Naive thymus-derived CD4-positive, alpha-beta T cell (primary cell): Measurements from ENCODE around the gene C1QTNF2. TPM values are rescaled to one million over a fixed set of nuclear protein-coding genes. Genes with fewer than 3 reads are reported as not detected.

ENCODE experiments used
- ATAC-seq: fragments of 150-1000 bp; cut with Tn5 transposase; 2 replicates; pipeline ENCODE4 v1.10.0; 2021; ENCODE audit warnings: mild to moderate bottlenecking, moderate library complexity
- CTCF ChIA-PET: fragments of 350-600 bp; sonication (Branson Sonifier 250); formaldehyde crosslinking; loops from one replicate; lab custom pipeline; 2021; ENCODE audit warnings: antibody characterized with exemption; lab: Charles Lee
- POLR2A ChIA-PET: fragments of 350-600 bp; sonication (Branson Sonifier 250); formaldehyde crosslinking; loops from one replicate; lab custom pipeline; 2021; ENCODE audit warnings: antibody characterized with exemption, inconsistent platforms; lab: Charles Lee
- DNase-seq, 9 donors: peaks; one replicate each; pipeline versions ENCODE4 v3.0.0 to v3.0.0-alpha.2; 2020 to 2022; ENCODE audit warnings: mixed read lengths in 1 of 9
- H3K27ac ChIP-seq: one replicate; pipeline ENCODE4 v1.7.0; 2013; ENCODE audit warnings: mild to moderate bottlenecking, low read depth, low read length, moderate library complexity
- H3K27me3 ChIP-seq, 2 donors: one replicate each; pipeline ENCODE4 v1.7.0; 2013; ENCODE audit warnings: low read length in 2 of 2, mild to moderate bottlenecking in 2 of 2, moderate library complexity in 2 of 2; ENCODE audit not compliant: control insufficient read depth in 2 of 2, insufficient read depth in 2 of 2
- H3K36me3 ChIP-seq, 3 experiments: 1 replicate in 2 of 3; 2 replicates in 1 of 3; pipeline ENCODE4 v1.7.0; 2013; ENCODE audit warnings: low read length in 3 of 3, mild to moderate bottlenecking in 3 of 3, moderate library complexity in 1 of 3; ENCODE audit not compliant: insufficient read depth in 3 of 3, control insufficient read depth in 2 of 3
- H3K4me1 ChIP-seq, 2 donors: one replicate each; pipeline ENCODE4 v1.7.0; 2013; ENCODE audit warnings: low read length in 2 of 2, mild to moderate bottlenecking in 2 of 2, moderate library complexity in 1 of 2; ENCODE audit not compliant: control insufficient read depth in 2 of 2, insufficient read depth in 2 of 2
- H3K4me3 ChIP-seq: 2 replicates; pipeline ENCODE4 v1.7.0; 2013; ENCODE audit warnings: mild to moderate bottlenecking, low read length
- H3K9me3 ChIP-seq, 3 experiments: 1 replicate in 2 of 3; 2 replicates in 1 of 3; pipeline ENCODE4 v1.7.0; 2013; ENCODE audit warnings: low read length in 3 of 3; ENCODE audit not compliant: control insufficient read depth in 2 of 3
- H3K27ac Mint-ChIP-seq, 9 donors: one replicate each; pipeline ENCODE4 v1.8.0; 2020 to 2022; ENCODE audit warnings: mixed read lengths in 9 of 9, mild to moderate bottlenecking in 8 of 9, moderate library complexity in 5 of 9, inconsistent platforms in 2 of 9
- H3K27me3 Mint-ChIP-seq, 5 donors: one replicate each; pipeline ENCODE4 v1.8.0; 2021 to 2022; ENCODE audit warnings: mixed read lengths in 5 of 5, mild to moderate bottlenecking in 1 of 5
- H3K36me3 Mint-ChIP-seq, 5 donors: one replicate each; pipeline ENCODE4 v1.8.0; 2020 to 2022; ENCODE audit warnings: mixed read lengths in 5 of 5, mild to moderate bottlenecking in 3 of 5, inconsistent platforms in 1 of 5
- H3K4me1 Mint-ChIP-seq, 7 donors: one replicate each; pipeline ENCODE4 v1.8.0; 2020 to 2022; ENCODE audit warnings: mixed read lengths in 7 of 7, mild to moderate bottlenecking in 3 of 7, inconsistent platforms in 1 of 7
- H3K4me3 Mint-ChIP-seq, 10 donors: one replicate each; pipeline ENCODE4 v1.8.0; 2020 to 2022; ENCODE audit warnings: mild to moderate bottlenecking in 10 of 10, mixed read lengths in 10 of 10, moderate library complexity in 6 of 10, inconsistent platforms in 2 of 10
- H3K9me3 Mint-ChIP-seq, 11 donors: one replicate each; pipeline ENCODE4 v1.8.0; 2020 to 2022; ENCODE audit warnings: mixed read lengths in 11 of 11, mild to moderate bottlenecking in 4 of 11, inconsistent platforms in 1 of 11, moderate library complexity in 1 of 11
- intact Hi-C, 2 donors: fragments of 100-400 bp; cut with micrococcal nuclease; formaldehyde crosslinking; loops; one replicate each; pipeline ENCODE4 v1.15.1; 2023
- polyA plus RNA-seq, 2 donors: library from polyadenylated mRNA; unstranded; fragments of 300-500 nt; fragmentation: Illumina TruSeq; gene quantifications; one replicate each; pipeline ENCODE4 v1.2.3, GENCODE V29; 2021
- total RNA-seq, 6 experiments: library from RNA in 5 of 6; stranded (reverse) in 5 of 6; gene quantifications; 1 replicate in 5 of 6; 2 replicates in 1 of 6; pipeline ENCODE4 v1.2.3 and lab custom pipeline; 2021 to 2026

The C1QTNF2 gene
- total and polyA plus RNA-seq, 7 experiments from 2014 or later: not detected

DNA sequence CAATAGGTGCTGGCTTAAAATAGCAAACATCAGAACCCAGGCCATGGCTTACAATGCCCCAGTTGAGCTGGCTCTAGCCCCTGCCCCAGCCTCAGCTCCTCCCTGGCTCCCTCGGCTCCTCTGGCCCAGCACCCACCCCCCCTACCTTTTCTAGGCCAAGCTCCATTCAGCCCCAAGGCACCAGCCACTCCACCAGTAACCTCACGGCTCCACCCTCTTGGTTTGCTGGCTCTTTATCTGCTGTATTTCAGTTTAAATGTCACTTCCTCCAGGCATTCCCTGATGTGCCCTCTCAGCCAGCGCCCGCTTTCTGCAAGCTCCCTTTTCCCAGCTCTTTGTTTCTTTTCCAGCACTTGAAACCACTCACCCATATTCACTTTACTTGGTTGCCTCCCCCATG is 10.6 kb downstream of the C1QTNF2 start:
- no peaks in the 10 kb centered on the region for H3K4me1 ChIP-seq
- ATAC-seq (no peak), DNase-seq (no peak)
- POLR2A ChIA-PET: no interaction called here
- Mint-ChIP-seq H3K36me3 (no peaks in the 10 kb centered on the region), H3K4me3 (no peak overlapping the region), H3K27me3 (peaks cover 5 to 14% (median 7%) of the 10 kb centered on the region in 5 donors), H3K27ac (no peak overlapping the region), H3K9me3 (no peaks in the 10 kb centered on the region), H3K4me1 (no peaks in the 10 kb centered on the region)
- CTCF ChIA-PET: no interaction called here
- no peak overlapping the region for H3K4me3 ChIP-seq
- no peak overlapping the region for H3K27ac ChIP-seq
- no peaks in the 10 kb centered on the region for H3K9me3 ChIP-seq
- H3K36me3 ChIP-seq: no peaks in the 10 kb centered on the region
- no peaks in the 10 kb centered on the region for H3K27me3 ChIP-seq
- intact Hi-C loops: no loop called here

DNA sequence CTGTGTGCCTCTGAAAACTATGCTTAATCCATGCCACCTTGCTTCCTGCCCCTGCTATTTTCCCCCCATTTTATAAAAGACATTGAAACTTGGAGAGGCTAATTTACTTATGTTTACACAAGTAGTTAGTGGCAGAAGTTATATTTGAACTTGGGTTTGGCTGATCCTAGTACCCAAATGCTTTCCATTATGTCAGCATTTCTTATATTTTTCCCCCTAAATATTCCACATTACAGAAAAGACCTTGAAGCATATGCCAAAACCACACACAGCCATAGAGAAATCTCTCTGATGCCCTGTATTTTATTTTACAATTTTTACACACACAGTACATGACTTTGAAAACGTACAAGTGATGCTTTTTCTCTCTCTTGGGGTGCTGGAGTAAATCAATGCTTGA is 11.2 kb downstream of the C1QTNF2 start:
- H3K9me3 Mint-ChIP-seq: no peaks in the 10 kb centered on the region
- ATAC-seq (no peak), DNase-seq (no peak)
- H3K9me3 ChIP-seq: no peaks in the 10 kb centered on the region
- H3K4me1 ChIP-seq: no peaks in the 10 kb centered on the region
- CTCF ChIA-PET: interaction anchor here (0.6 kb wide), 1 partner anchor 1234 kb away, joined by 3 read pairs; no protein-coding TSS in a partner anchor
- peaks cover 1 to 10% (median 4%) of the 10 kb centered on the region in 5 donors for H3K27me3 Mint-ChIP-seq
- H3K36me3 ChIP-seq: no peaks in the 10 kb centered on the region
- no peak overlapping the region for H3K27ac ChIP-seq
- intact Hi-C loops: no loop called here
- no peaks in the 10 kb centered on the region for H3K27me3 ChIP-seq
- H3K36me3 Mint-ChIP-seq: no peaks in the 10 kb centered on the region
- H3K4me3 ChIP-seq: no peak overlapping the region
- H3K27ac Mint-ChIP-seq: no peak overlapping the region
- no peaks in the 10 kb centered on the region for H3K4me1 Mint-ChIP-seq
- no peak overlapping the region for H3K4me3 Mint-ChIP-seq
- POLR2A ChIA-PET: no interaction called here

DNA sequence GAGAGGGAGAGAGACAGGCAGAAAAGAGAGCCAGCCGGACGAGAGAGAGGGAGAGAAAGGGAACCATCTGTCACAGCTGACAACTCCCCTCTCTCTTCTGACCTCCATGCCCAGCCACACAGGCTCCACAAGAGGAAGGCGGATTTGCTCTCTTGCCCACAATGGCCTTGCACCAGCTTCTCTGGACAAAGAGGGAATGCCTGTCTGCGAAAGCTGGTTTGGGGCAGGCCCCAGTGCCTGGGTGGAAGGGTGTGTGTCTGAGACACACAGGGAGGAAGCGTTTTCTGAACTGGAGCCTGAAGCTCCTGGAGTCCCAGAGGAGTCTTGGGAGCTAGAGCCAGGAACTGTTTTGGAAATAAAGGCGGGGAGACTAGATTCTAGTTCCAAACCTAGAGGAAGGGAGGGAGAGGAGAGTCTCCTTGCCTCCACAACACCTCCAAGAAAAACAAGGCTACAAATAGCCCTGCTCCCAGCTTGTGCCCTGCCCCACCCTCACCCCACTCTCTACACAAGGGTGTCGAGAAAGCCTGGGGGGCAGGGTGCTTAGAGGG is 12.5 kb downstream of the C1QTNF2 start:
- Histone ChIP-seq H3K27me3 (no peaks in the 10 kb centered on the region), H3K4me1 (no peaks in the 10 kb centered on the region), H3K9me3 (no peaks in the 10 kb centered on the region), H3K36me3 (no peaks in the 10 kb centered on the region), H3K27ac (no peak overlapping the region), H3K4me3 (no peak overlapping the region)
- Mint-ChIP-seq H3K4me3 (no peak overlapping the region), H3K4me1 (no peaks in the 10 kb centered on the region), H3K27ac (no peak overlapping the region), H3K27me3 (peaks cover 0 to 10% (median 4%) of the 10 kb centered on the region in 5 donors), H3K9me3 (no peaks in the 10 kb centered on the region), H3K36me3 (no peaks in the 10 kb centered on the region)
- intact Hi-C loops: no loop called here
- no peak for DNase-seq
- POLR2A ChIA-PET: interaction anchor here (0.6 kb wide), 1 partner anchor 9 kb away, joined by 3 read pairs; no protein-coding TSS in a partner anchor
- no peak for ATAC-seq
- CTCF ChIA-PET: no interaction called here

GRCh38 chr5:160357394-160357793 is 13.0 kb downstream of the C1QTNF2 start:
- ATAC-seq (no peak), DNase-seq (no peak)
- Histone ChIP-seq H3K9me3 (no peaks in the 10 kb centered on the region), H3K36me3 (no peaks in the 10 kb centered on the region), H3K27me3 (no peaks in the 10 kb centered on the region), H3K27ac (no peak overlapping the region), H3K4me1 (no peaks in the 10 kb centered on the region), H3K4me3 (no peak overlapping the region)
- Mint-ChIP-seq H3K4me1 (no peaks in the 10 kb centered on the region), H3K9me3 (no peaks in the 10 kb centered on the region), H3K4me3 (no peak overlapping the region), H3K27ac (no peak overlapping the region), H3K36me3 (no peaks in the 10 kb centered on the region), H3K27me3 (peaks cover 0 to 10% (median 4%) of the 10 kb centered on the region in 5 donors)
- ChIA-PET CTCF (no interaction called here), POLR2A (no interaction called here)
- intact Hi-C loops: no loop called here

DNA sequence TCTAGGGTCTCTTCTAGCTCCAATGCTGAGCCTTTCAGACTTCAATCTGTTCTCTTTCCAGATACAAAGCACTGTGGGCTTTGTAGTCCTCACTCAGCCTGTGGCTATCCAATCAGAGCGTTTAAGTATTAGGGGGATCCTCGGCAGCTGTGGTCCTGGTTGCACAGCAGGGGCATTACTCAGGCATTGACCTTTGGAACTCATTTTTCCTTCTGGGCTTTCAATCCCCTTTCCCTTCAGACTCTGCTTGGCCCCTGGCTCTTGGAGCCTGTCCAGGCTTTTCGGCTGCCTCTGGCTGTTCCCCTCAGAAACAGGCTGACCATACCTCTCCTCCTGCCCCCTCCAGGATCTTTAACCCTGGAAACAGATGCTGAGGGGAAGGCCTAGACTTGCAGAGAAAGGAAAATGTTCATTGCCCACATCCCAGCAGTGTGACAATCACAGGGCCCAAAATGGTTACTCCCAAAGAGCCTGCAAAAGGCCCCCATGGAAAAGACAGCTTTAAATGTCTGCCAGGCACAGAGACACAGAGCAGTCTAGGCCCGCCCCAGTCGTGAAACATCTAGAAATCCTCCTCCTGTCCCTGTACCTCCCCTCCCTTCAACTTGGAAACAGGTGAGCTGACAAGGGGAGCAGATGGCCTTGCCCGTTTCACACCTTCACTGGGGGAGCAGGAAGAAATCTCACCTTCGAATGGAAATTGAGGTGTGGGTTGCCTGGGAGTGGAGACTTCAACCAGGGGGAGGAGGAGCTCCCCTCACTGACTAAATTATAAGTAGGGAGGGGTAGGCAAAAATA is 13.7 kb downstream of the C1QTNF2 start:
- ATAC-seq (no peak), DNase-seq (no peak)
- H3K4me1 Mint-ChIP-seq: no peaks in the 10 kb centered on the region
- POLR2A ChIA-PET: no interaction called here
- H3K27ac Mint-ChIP-seq: no peak overlapping the region
- intact Hi-C loops: no loop called here
- no peaks in the 10 kb centered on the region for H3K4me1 ChIP-seq
- CTCF ChIA-PET: no interaction called here
- H3K9me3 Mint-ChIP-seq: no peaks in the 10 kb centered on the region
- peaks cover 0 to 9% (median 4%) of the 10 kb centered on the region in 5 donors for H3K27me3 Mint-ChIP-seq
- no peaks in the 10 kb centered on the region for H3K36me3 ChIP-seq
- no peak overlapping the region for H3K4me3 Mint-ChIP-seq
- H3K9me3 ChIP-seq: no peaks in the 10 kb centered on the region
- H3K36me3 Mint-ChIP-seq: no peaks in the 10 kb centered on the region
- no peaks in the 10 kb centered on the region for H3K27me3 ChIP-seq
- H3K27ac ChIP-seq: no peak overlapping the region
- H3K4me3 ChIP-seq: no peak overlapping the region

GRCh38 chr5:160354666-160355065 is 15.8 kb downstream of the C1QTNF2 start:
- H3K4me3 ChIP-seq: no peak overlapping the region
- ATAC-seq: no peak
- DNase-seq: no peak
- H3K27me3 Mint-ChIP-seq: no peaks in the 10 kb centered on the region
- no peaks in the 10 kb centered on the region for H3K4me1 Mint-ChIP-seq
- H3K4me3 Mint-ChIP-seq: no peak overlapping the region
- no peak overlapping the region for H3K27ac ChIP-seq
- intact Hi-C loops: no loop called here
- ChIA-PET CTCF (no interaction called here), POLR2A (no interaction called here)
- H3K36me3 Mint-ChIP-seq: no peaks in the 10 kb centered on the region
- H3K36me3 ChIP-seq: no peaks in the 10 kb centered on the region
- H3K9me3 ChIP-seq: no peaks in the 10 kb centered on the region
- no peaks in the 10 kb centered on the region for H3K4me1 ChIP-seq
- H3K27ac Mint-ChIP-seq: no peak overlapping the region
- H3K9me3 Mint-ChIP-seq: no peaks in the 10 kb centered on the region
- no peaks in the 10 kb centered on the region for H3K27me3 ChIP-seq

DNA sequence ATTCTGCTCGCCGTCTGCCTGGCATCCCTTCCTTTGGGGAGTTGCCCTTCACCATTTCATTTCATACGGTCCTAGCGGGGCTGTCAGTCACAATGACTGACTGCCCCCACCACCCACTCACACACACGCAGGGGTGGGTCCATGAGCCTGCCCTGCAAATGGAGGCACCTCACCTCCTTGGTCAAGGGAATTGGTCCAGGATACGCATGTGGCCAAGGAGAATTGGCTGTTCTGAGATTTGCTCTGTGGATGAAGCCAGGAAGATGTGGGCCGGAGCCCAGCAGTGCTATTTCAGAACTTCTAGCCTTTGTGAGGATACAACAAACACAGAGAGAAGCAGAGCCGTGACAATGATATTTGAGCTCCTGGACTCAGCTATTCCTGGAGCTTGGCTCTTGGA is 17.0 kb downstream of the C1QTNF2 start:
- ChIA-PET CTCF (no interaction called here), POLR2A (no interaction called here)
- Mint-ChIP-seq H3K9me3 (no peaks in the 10 kb centered on the region), H3K36me3 (no peaks in the 10 kb centered on the region), H3K27me3 (no peaks in the 10 kb centered on the region), H3K4me1 (no peaks in the 10 kb centered on the region), H3K4me3 (no peak overlapping the region), H3K27ac (no peak overlapping the region)
- no peak overlapping the region for H3K27ac ChIP-seq
- ATAC-seq: no peak
- H3K36me3 ChIP-seq: no peaks in the 10 kb centered on the region
- no peaks in the 10 kb centered on the region for H3K4me1 ChIP-seq
- intact Hi-C loops: no loop called here
- no peak for DNase-seq
- H3K27me3 ChIP-seq: no peaks in the 10 kb centered on the region
- no peak overlapping the region for H3K4me3 ChIP-seq
- H3K9me3 ChIP-seq: no peaks in the 10 kb centered on the region
